ENCODE data around the gene BTBD16. TPM values are rescaled to one million over a fixed set of nuclear protein-coding genes. Genes with fewer than 3 reads are reported as not detected.

The BTBD16 gene
- total and polyA plus RNA-seq, 2 donors (not counting 3 experiments of a cell fraction or from before 2014, with no cell fraction given), result 0.04 TPM; not detected in 1

GRCh38 chr10:122344741-122345258 lies 73.7 kb downstream of the BTBD16 start:
- FAIRE-seq (peak; percentile 54), DNase-seq (ENCODE audit: low read depth, low spot score) (peak; percentile 20)
- Histone ChIP-seq H3K4me1 (ENCODE audit: control insufficient read depth, extremely low read depth, insufficient read depth, low read length) (no peaks in the 10 kb centered on the region), H4K20me1 (replicated peaks; ENCODE audit: control insufficient read depth, extremely low read depth, insufficient read depth, low read length) (no peaks in the 10 kb centered on the region), H3K27ac (ENCODE audit: insufficient read depth, low read depth, low read length) (no peak overlapping the region), H3K79me2 (ENCODE audit: control insufficient read depth, insufficient read depth, low read length) (no peaks in the 10 kb centered on the region), H3K9ac (replicated peaks; ENCODE audit: extremely low read depth, insufficient read depth, low read length) (no peak overlapping the region), H3K4me3 (replicated peaks in 1 of 3; ENCODE audit: insufficient read depth in 1 of 3, low read depth in 1 of 3, low read length in 3 of 3) (no peak overlapping the region), H3K36me3 (ENCODE audit: control insufficient read depth in 2 of 2, extremely low read depth in 1 of 2, insufficient read depth in 2 of 2, low read length in 2 of 2) (no peaks in the 10 kb centered on the region), H3K4me2 (ENCODE audit: insufficient read depth, low read length) (no peak overlapping the region), H3K9me3 (replicated peaks; ENCODE audit: control insufficient read depth, insufficient read depth, low read length) (no peaks in the 10 kb centered on the region), H2AFZ (ENCODE audit: low read depth, low read length) (no peak overlapping the region), H3K9me1 (replicated peaks; ENCODE audit: control insufficient read depth, extremely low read depth, insufficient read depth, low read length) (no peaks in the 10 kb centered on the region), H3K27me3 (ENCODE audit: control insufficient read depth in 2 of 2, insufficient read depth in 2 of 2, low read length in 2 of 2) (no peaks in the 10 kb centered on the region)
- TF ChIP-seq FOS (IDR thresholded peaks at IDR 0.05; ENCODE audit: borderline replicate concordance, insufficient read depth, low read length), result peak; percentile 25
- no peak for TF ChIP-seq POLR2A (IDR thresholded peaks at IDR 0.05; ENCODE audit: low read depth, low read length)
- no peak for TF ChIP-seq EZH2 (IDR thresholded peaks at IDR 0.05; ENCODE audit: borderline replicate concordance, low read depth, low read length, severe bottlenecking)
- TF ChIP-seq POLR2AphosphoS5 (IDR thresholded peaks at IDR 0.05; ENCODE audit: insufficient read depth, low read depth, low read length), result no peak
- dilution Hi-C loops (cut with MboI; ENCODE audit: extremely low pct_ligation_motif_present, low sequenced_read_pairs), result no loop called here
- ChIA-PET CTCF (interaction anchor here (0.6 to 5.8 kb wide), 8 partner anchors 10 to 221 kb away, joined by 3 to 54 read pairs (median 8); no protein-coding TSS in a partner anchor), POLR2A (no interaction called here)
- no TSS peak for BruUV-seq (replicated peaks)
- intact Hi-C loops (cut with micrococcal nuclease), result no loop called here

GRCh38 chr10:122346326-122346950 lies 75.3 kb downstream of the BTBD16 start:
- Histone ChIP-seq H4K20me1 (replicated peaks; ENCODE audit: control insufficient read depth, extremely low read depth, insufficient read depth, low read length) (no peaks in the 10 kb centered on the region), H3K27ac (ENCODE audit: insufficient read depth, low read depth, low read length) (no peak overlapping the region), H2AFZ (ENCODE audit: low read depth, low read length) (no peak overlapping the region), H3K9ac (replicated peaks; ENCODE audit: extremely low read depth, insufficient read depth, low read length) (no peak overlapping the region), H3K9me1 (replicated peaks; ENCODE audit: control insufficient read depth, extremely low read depth, insufficient read depth, low read length) (no peaks in the 10 kb centered on the region), H3K79me2 (ENCODE audit: control insufficient read depth, insufficient read depth, low read length) (no peaks in the 10 kb centered on the region), H3K4me2 (ENCODE audit: insufficient read depth, low read length) (no peak overlapping the region), H3K9me3 (replicated peaks; ENCODE audit: control insufficient read depth, insufficient read depth, low read length) (no peaks in the 10 kb centered on the region), H3K4me1 (ENCODE audit: control insufficient read depth, extremely low read depth, insufficient read depth, low read length) (no peaks in the 10 kb centered on the region), H3K36me3 (ENCODE audit: control insufficient read depth in 2 of 2, extremely low read depth in 1 of 2, insufficient read depth in 2 of 2, low read length in 2 of 2) (no peaks in the 10 kb centered on the region), H3K4me3 (replicated peaks in 1 of 3; ENCODE audit: insufficient read depth in 1 of 3, low read depth in 1 of 3, low read length in 3 of 3) (no peak overlapping the region), H3K27me3 (ENCODE audit: control insufficient read depth in 2 of 2, insufficient read depth in 2 of 2, low read length in 2 of 2) (no peaks in the 10 kb centered on the region)
- dilution Hi-C loops (cut with MboI; ENCODE audit: extremely low pct_ligation_motif_present, low sequenced_read_pairs), result no loop called here
- DNase-seq (ENCODE audit: low read depth, low spot score), result no peak
- no TSS peak for BruUV-seq (replicated peaks)
- no peak for FAIRE-seq
- TF ChIP-seq POLR2A (IDR thresholded peaks at IDR 0.05; ENCODE audit: low read depth, low read length), result no peak
- no peak for TF ChIP-seq JUN (IDR thresholded peaks at IDR 0.05; ENCODE audit: borderline replicate concordance, insufficient read depth, insufficient read length, low read depth)
- TF ChIP-seq GATA2 (IDR thresholded peaks at IDR 0.05; ENCODE audit: insufficient read depth, insufficient read length, low read depth, low read length), result no peak
- TF ChIP-seq POLR2AphosphoS5 (IDR thresholded peaks at IDR 0.05; ENCODE audit: insufficient read depth, low read depth, low read length), result no peak
- POLR2A ChIA-PET, result no interaction called here
- intact Hi-C loops (cut with micrococcal nuclease), result no loop called here
- CTCF ChIA-PET, result interaction anchor here (0.9 kb wide), 1 partner anchor 219 kb away, joined by 4 read pairs; no protein-coding TSS in a partner anchor
